ENCODE measurements around the gene PRR5L. TPM values are rescaled to one million over a fixed set of nuclear protein-coding genes. Genes with fewer than 3 reads are reported as not detected.
"Not testable (repeated sequence)": the region's sequence is repeated elsewhere in the genome, so short reads cannot be mapped to it uniquely, and the experiment has no call there.

The PRR5L gene
- total RNA-seq, 2 experiments from 2014 or later, result 3.4 to 4.5 TPM

- no peak for DNase-seq
- H3K27me3 Mint-ChIP-seq (ENCODE audit: low read depth), result peaks cover 44% of the 10 kb centered on the region
- no peaks in the 10 kb centered on the region for H3K36me3 Mint-ChIP-seq (ENCODE audit: low read depth)
- no peaks in the 10 kb centered on the region for H3K9me3 Mint-ChIP-seq (ENCODE audit: insufficient read depth)
- ATAC-seq, result no peak
- H3K27ac Mint-ChIP-seq, result no peak overlapping the region
- ChIA-PET CTCF (interaction anchor here (2.4 kb wide), 1 partner anchor 181 kb away, joined by 7 read pairs; no protein-coding TSS in a partner anchor), POLR2A (no interaction called here)
- H3K4me1 Mint-ChIP-seq (ENCODE audit: low read depth), result peaks cover under 1% of the 10 kb centered on the region
- H3K4me3 Mint-ChIP-seq, result no peak overlapping the region
These were observed 16.0 kb downstream of the PRR5L start for GRCh38 chr11:36311926-36312595.

GRCh38 chr11:36312611-36313472 is 16.8 kb downstream of the PRR5L start:
- Mint-ChIP-seq H3K27me3 (ENCODE audit: low read depth) (peaks cover 41% of the 10 kb centered on the region), H3K4me1 (ENCODE audit: low read depth) (no peaks in the 10 kb centered on the region), H3K4me3 (no peak overlapping the region), H3K27ac (no peak overlapping the region), H3K36me3 (ENCODE audit: low read depth) (no peaks in the 10 kb centered on the region), H3K9me3 (ENCODE audit: insufficient read depth) (no peaks in the 10 kb centered on the region)
- CTCF ChIA-PET, result interaction anchor here (2.4 kb wide), 1 partner anchor 180 kb away, joined by 7 read pairs; no protein-coding TSS in a partner anchor
- POLR2A ChIA-PET, result no interaction called here
- ATAC-seq (no peak), DNase-seq (no peak)

DNA sequence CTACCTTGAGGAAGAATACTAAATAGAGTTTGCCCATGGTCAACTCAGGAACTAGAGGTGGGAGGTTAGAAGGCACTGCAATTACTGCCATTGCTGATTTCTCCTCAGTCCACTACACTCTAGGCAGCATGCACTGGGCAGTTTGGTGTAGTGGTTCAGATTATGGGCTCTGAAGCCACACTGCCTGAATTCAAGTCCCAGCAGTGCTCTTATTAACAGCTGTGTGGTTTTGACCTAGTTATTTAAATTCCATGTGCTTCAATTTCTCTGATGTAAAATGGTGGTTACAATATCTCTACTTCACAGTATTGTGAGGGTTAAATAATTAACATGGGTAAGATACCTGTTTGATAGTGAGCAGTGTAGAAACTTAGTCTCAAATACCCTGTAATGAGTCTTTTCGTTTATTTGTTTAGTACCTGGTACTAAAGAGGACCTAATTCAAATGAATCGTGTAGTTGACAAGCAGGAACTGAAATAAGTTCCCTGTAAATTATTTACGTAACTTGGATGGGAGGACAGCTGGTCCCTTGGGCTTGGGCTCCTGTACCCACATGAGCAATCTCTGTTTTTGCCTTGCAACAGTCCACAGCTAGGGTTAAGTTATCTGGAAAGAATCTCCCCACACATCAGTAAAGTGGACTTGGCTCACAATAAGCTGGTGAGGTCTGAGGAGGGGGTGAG is 17.8 kb downstream of the PRR5L start:
- no peak overlapping the region for H3K4me3 Mint-ChIP-seq
- DNase-seq (no peak), ATAC-seq (no peak)
- no peaks in the 10 kb centered on the region for H3K36me3 Mint-ChIP-seq (ENCODE audit: low read depth)
- CTCF ChIA-PET, result interaction anchor here (1.1 to 2.4 kb wide), 2 partner anchors 179 kb away, joined by 3 to 7 read pairs; no protein-coding TSS in a partner anchor
- no peaks in the 10 kb centered on the region for H3K9me3 Mint-ChIP-seq (ENCODE audit: insufficient read depth)
- no peak overlapping the region for H3K27ac Mint-ChIP-seq
- no peaks in the 10 kb centered on the region for H3K4me1 Mint-ChIP-seq (ENCODE audit: low read depth)
- H3K27me3 Mint-ChIP-seq (ENCODE audit: low read depth), result peaks cover 44% of the 10 kb centered on the region
- POLR2A ChIA-PET, result no interaction called here

DNA sequence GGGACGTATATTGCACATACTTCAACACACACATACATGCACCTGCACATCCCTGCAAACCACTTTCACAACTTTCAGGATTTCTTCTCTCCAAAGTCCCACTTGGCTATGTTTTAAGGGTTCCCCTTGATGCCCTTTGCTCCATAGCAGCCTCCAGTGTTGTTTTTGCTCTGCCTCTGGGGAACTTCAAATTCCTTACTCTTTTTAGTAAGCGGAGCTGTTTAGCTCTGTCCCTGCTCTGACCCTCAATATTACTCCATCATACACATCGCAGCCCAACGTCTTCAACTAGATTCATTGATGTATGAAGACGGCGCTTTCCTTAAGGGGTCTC is 18.3 kb downstream of the PRR5L start:
- H3K27me3 Mint-ChIP-seq (ENCODE audit: low read depth), result peaks cover 44% of the 10 kb centered on the region
- ChIA-PET CTCF (interaction anchor here (1.1 kb wide), 1 partner anchor 178 kb away, joined by 3 read pairs; no protein-coding TSS in a partner anchor), POLR2A (no interaction called here)
- no peaks in the 10 kb centered on the region for H3K4me1 Mint-ChIP-seq (ENCODE audit: low read depth)
- DNase-seq (no peak), ATAC-seq (no peak)
- no peaks in the 10 kb centered on the region for H3K36me3 Mint-ChIP-seq (ENCODE audit: low read depth)
- no peak overlapping the region for H3K4me3 Mint-ChIP-seq
- no peaks in the 10 kb centered on the region for H3K9me3 Mint-ChIP-seq (ENCODE audit: insufficient read depth)
- H3K27ac Mint-ChIP-seq, result no peak overlapping the region

DNA sequence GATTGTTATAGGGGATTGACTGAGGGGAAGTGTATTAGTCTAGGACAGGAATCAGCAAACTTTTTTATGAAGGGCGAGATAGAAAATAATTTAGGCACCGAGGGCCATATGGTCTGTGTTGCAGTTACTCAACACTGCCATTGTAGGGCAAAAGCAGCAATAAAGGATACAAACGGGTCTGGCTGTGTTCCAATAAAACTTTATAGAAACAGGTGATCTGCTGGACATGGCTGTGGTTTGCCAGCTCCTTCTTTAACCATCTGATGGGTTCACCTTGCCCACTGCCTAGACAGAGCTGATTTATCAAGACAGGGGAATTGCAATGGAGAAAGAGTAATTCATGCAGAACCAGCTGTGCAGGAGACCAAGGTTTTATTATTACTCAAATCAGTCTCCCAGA is 20.0 kb downstream of the PRR5L start:
- ChIA-PET POLR2A (no interaction called here), CTCF (interaction anchor here (1.4 to 1.8 kb wide), 2 partner anchors 163 to 177 kb away, joined by 3 to 10 read pairs; no protein-coding TSS in a partner anchor)
- no peak overlapping the region for H3K4me3 Mint-ChIP-seq
- H3K36me3 Mint-ChIP-seq (ENCODE audit: low read depth), result no peaks in the 10 kb centered on the region
- H3K27ac Mint-ChIP-seq, result no peak overlapping the region
- H3K27me3 Mint-ChIP-seq (ENCODE audit: low read depth), result peaks cover 44% of the 10 kb centered on the region
- ATAC-seq (no peak), DNase-seq (no peak)
- no peaks in the 10 kb centered on the region for H3K4me1 Mint-ChIP-seq (ENCODE audit: low read depth)
- no peaks in the 10 kb centered on the region for H3K9me3 Mint-ChIP-seq (ENCODE audit: insufficient read depth)

- no peak for ATAC-seq
- Mint-ChIP-seq H3K36me3 (ENCODE audit: low read depth) (no peaks in the 10 kb centered on the region), H3K27me3 (ENCODE audit: low read depth) (peaks cover 41% of the 10 kb centered on the region), H3K9me3 (ENCODE audit: insufficient read depth) (no peaks in the 10 kb centered on the region), H3K4me3 (no peak overlapping the region), H3K27ac (no peak overlapping the region), H3K4me1 (ENCODE audit: low read depth) (no peaks in the 10 kb centered on the region)
- ChIA-PET POLR2A (no interaction called here), CTCF (no interaction called here)
- DNase-seq, result no peak
These were observed 21.9 kb downstream of the PRR5L start for GRCh38 chr11:36317992-36318391.

- H3K27ac Mint-ChIP-seq; H3K4me3 Mint-ChIP-seq; H3K27me3 Mint-ChIP-seq (ENCODE audit: low read depth); DNase-seq; POLR2A ChIA-PET; H3K36me3 Mint-ChIP-seq (ENCODE audit: low read depth); CTCF ChIA-PET; H3K9me3 Mint-ChIP-seq (ENCODE audit: insufficient read depth); ATAC-seq; H3K4me1 Mint-ChIP-seq (ENCODE audit: low read depth): not testable (repeated sequence)
These were observed 28.9 kb downstream of the PRR5L start for GRCh38 chr11:36324956-36325355.

DNA sequence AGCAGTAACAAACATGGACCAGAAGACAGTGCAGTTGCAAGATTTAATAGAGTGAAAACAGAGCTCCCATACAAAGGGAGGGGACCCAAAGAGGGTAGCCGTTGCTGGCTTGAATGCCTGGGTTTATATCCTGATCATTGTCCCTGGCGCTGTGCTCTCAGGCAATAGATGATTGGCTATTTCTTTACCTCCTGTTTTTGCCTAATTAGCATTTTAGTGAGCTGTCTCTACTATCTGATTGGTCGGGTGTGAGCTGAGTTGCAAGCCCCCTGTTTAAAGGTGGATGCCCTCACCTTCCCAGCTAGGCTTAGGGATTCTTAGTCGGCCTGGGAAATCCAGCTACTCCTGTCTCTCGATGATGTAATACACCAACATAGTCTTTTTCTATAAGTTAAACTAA is 29.3 kb downstream of the PRR5L start:
- H3K4me1 Mint-ChIP-seq (ENCODE audit: low read depth); H3K4me3 Mint-ChIP-seq; H3K36me3 Mint-ChIP-seq (ENCODE audit: low read depth); ATAC-seq; POLR2A ChIA-PET; DNase-seq; CTCF ChIA-PET; H3K9me3 Mint-ChIP-seq (ENCODE audit: insufficient read depth); H3K27me3 Mint-ChIP-seq (ENCODE audit: low read depth); H3K27ac Mint-ChIP-seq: not testable (repeated sequence)

- Mint-ChIP-seq H3K27ac (no peak overlapping the region), H3K4me3 (no peak overlapping the region), H3K27me3 (ENCODE audit: low read depth) (peaks cover 10% of the 10 kb centered on the region), H3K36me3 (ENCODE audit: low read depth) (no peaks in the 10 kb centered on the region), H3K9me3 (ENCODE audit: insufficient read depth) (no peaks in the 10 kb centered on the region), H3K4me1 (ENCODE audit: low read depth) (no peaks in the 10 kb centered on the region)
- DNase-seq (no peak), ATAC-seq (no peak)
- POLR2A ChIA-PET, result no interaction called here
- CTCF ChIA-PET, result no interaction called here
These were observed 30.7 kb downstream of the PRR5L start for GRCh38 chr11:36326524-36327419.

DNA sequence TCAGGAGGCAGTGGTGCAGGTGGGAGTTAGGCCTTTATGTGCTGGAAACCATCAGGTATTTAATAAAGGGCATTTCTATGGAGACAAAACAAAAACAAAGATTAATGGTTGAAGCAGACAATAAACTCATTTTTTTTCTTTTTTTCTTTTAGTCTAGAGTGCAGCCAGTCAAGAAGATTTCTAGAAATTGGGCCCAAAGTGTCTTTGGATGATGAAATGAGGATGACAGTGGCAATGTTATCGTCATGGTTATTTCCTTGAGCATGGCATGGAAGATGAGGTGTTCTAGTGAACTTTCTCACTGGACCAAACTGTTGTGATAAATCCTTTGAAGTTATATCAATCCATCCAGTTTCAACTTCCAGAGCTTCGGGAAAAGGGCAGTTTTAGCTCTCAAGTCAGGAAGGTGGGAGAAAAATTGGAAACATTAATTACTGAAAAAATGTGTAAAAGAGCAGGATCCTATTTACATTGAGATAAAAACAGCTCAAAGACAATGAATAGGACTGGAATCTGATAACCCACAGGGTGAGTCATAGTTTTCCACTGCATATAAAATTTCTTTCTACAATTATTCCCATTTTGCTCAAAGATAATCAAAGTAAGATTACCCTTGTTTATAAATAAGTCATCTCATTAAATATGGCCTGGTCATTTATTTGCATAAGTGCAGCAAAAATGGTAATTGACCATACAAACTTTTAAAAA is 33.0 kb downstream of the PRR5L start:
- no peak overlapping the region for H3K4me3 Mint-ChIP-seq
- H3K36me3 Mint-ChIP-seq (ENCODE audit: low read depth), result no peaks in the 10 kb centered on the region
- H3K27ac Mint-ChIP-seq, result no peak overlapping the region
- DNase-seq (no peak), ATAC-seq (no peak)
- POLR2A ChIA-PET, result no interaction called here
- peaks cover 21% of the 10 kb centered on the region for H3K27me3 Mint-ChIP-seq (ENCODE audit: low read depth)
- CTCF ChIA-PET, result interaction anchor here (1.1 to 1.4 kb wide), 2 partner anchors 37 to 181 kb away, joined by 3 read pairs; partner anchors contain the start of gene TRAF6
- no peaks in the 10 kb centered on the region for H3K9me3 Mint-ChIP-seq (ENCODE audit: insufficient read depth)
- H3K4me1 Mint-ChIP-seq (ENCODE audit: low read depth), result no peaks in the 10 kb centered on the region

DNA sequence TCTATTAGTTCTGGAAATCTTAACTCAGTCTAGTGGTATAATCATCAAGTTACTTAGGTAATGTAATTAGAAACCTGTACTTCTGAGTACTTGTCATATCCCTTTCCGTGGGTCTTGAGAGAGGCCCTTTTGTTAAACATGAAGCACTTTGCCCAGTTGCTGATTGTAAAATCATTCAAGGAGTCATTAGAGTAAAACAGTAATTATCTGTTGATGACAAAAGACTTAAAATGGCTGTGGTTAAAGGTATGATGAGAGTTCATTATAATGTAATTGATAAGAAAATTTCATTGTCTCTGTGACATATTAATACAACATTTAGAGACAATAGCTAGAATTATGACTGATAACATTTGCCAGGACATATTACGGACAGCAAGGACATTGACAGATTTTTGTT is 34.3 kb downstream of the PRR5L start:
- H3K27me3 Mint-ChIP-seq (ENCODE audit: low read depth), result peaks cover 23% of the 10 kb centered on the region
- H3K36me3 Mint-ChIP-seq (ENCODE audit: low read depth), result no peaks in the 10 kb centered on the region
- no peak overlapping the region for H3K4me3 Mint-ChIP-seq
- ATAC-seq, result no peak
- DNase-seq, result no peak
- CTCF ChIA-PET, result no interaction called here
- H3K27ac Mint-ChIP-seq, result no peak overlapping the region
- no peaks in the 10 kb centered on the region for H3K4me1 Mint-ChIP-seq (ENCODE audit: low read depth)
- no peaks in the 10 kb centered on the region for H3K9me3 Mint-ChIP-seq (ENCODE audit: insufficient read depth)
- POLR2A ChIA-PET, result no interaction called here
